GM19463 (cell line): ENCODE results near the gene NCKAP5.
"Not testable (repeated sequence)": the region's sequence is repeated elsewhere in the genome, so short reads cannot be mapped to it uniquely, and the experiment has no call there.

Experiments
- ATAC-seq: cut with Tn5 transposase; IDR thresholded peaks from one replicate; pipeline ENCODE4 v1.9.1; 2021; ENCODE audit warnings: mild to moderate bottlenecking, moderate library complexity; ENCODE audit not compliant: unreplicated experiment

Gene NCKAP5

GRCh38 chr2:133525090-133525489 is 43.2 kb downstream of the NCKAP5 start:
- no peak for ATAC-seq

DNA sequence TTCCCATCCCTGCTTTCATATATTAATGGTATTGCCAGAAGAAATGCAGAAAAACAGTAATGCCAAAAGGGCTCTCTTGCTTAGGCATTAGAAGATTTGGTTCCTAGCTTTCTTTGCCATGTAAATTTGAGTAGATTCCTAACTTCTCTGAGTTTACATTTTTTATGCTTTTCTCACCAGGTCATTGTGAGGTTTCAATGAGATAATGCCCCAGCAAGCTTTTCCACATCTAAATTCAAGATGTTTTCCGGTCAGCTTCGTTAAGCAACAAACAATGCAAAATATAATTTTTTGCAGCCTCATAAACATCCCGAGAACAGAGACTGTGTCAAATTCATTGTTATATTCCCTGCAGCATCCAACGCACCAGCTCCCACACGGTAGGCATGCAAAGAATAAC is 44.9 kb downstream of the NCKAP5 start:
- ATAC-seq: no peak

GRCh38 chr2:133522204-133522603 is 46.1 kb downstream of the NCKAP5 start:
- ATAC-seq: no peak

- ATAC-seq: no peak
Measured at GRCh38 chr2:133521146-133521745, 47.0 kb downstream of the NCKAP5 start.

DNA sequence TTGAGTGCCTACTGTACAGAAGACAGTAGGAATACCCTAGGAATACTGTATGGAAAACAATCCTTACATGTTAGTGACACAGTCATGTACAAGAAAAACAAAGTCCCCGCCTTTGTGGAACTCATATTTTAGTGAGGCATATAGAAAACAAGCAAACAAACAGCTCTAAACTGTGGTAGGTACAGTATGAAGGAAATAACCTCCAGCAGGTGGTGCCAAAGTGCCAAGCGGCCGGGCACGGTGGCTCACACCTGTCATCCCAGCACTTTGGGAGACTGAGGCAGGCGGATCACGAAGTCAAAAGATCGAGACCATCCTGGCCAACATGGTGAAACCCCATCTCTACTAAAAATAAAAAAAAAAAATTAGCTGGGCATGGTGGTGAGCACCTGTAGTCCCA is 48.6 kb downstream of the NCKAP5 start:
- ATAC-seq: not testable (repeated sequence)

- no peak for ATAC-seq
Measured at GRCh38 chr2:133518700-133519344, 49.4 kb downstream of the NCKAP5 start.

GRCh38 chr2:133517876-133518275 is 50.4 kb downstream of the NCKAP5 start:
- ATAC-seq: no peak

DNA sequence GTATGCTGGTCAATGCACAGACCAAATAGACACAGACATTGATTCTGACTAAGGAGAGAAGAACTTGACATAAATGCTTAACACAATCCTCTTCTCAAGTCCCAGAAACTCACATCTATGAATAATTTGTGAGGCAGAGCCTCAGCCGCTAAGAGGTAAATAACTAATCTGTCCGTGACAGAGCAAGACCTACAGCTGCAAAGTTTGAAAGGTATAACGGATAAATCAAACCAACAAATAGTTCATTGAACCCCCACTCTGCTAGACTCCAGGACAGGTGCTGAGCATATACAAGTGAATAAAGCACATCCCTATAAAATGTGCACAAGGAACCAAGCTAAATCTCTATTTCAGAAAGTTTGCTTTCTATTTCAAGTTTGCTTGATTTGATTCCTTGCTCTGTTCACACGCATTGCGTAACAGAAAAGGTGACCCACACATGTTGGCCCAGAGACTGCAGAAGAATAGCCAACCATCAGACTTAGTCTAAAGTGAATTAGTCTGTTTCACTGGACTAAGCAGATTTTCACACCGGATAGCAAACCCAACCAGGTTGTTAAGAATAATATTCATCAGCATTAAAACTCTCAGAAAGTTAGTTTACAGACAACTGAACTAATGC is 51.7 kb downstream of the NCKAP5 start:
- no peak for ATAC-seq

DNA sequence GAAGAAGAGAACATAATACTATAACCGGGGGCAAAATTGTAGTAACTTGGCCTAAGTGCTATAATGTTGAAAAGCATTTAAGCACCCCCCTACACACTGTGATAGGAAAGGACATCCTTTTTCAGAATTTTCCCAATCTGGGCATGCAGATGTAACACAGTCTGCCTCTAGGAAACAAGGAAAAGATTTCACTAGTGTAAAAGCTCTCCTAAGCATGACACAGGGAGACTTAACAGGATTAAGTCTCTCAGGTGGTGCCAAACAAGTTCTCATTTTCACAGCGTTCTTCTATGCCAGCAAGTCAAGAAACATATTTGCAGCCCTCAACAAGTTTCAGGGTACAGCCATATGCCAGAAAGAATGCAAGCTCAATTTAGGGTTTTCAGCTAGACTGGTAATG is 53.0 kb downstream of the NCKAP5 start:
- no peak for ATAC-seq

- ATAC-seq: no peak
Measured at GRCh38 chr2:133513893-133514292, 54.4 kb downstream of the NCKAP5 start.

DNA sequence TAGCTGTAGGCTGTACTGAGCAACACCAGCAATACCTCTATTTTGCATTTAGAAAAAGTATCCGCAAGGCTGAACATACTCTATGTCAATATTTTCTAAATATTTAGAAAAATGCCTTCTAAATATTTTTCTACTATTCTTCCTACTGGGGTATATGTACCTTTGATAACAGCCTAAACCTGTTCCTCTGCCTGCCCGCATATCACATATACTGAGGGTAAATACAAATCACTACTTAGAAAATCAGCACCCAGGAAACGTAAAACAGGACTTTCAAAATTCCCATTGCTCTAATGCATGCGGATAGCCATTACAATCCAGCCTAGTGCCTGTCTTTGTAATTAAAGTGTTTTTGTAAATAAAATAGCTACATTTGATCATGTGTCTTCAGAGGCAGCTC is 56.1 kb downstream of the NCKAP5 start:
- ATAC-seq: no peak

DNA sequence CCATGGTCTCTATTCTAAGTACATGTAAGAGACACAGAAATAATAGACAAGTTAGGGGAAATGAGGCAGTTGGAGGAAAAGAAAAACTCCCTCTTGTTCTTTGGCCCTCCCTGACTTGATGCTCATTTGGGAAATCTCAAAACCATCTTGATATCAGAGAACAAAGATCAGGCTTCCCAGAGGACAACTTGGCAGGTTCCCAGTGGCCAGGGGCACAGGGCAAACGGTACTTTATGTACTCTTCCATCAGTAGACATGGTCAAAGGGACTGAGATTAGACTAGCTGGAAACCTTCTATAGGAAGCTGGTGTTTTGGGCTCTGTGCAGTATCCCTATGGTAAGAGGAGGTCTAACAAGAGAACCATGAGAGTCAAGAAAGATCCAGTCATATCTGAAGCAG is 56.6 kb downstream of the NCKAP5 start:
- ATAC-seq: no peak

DNA sequence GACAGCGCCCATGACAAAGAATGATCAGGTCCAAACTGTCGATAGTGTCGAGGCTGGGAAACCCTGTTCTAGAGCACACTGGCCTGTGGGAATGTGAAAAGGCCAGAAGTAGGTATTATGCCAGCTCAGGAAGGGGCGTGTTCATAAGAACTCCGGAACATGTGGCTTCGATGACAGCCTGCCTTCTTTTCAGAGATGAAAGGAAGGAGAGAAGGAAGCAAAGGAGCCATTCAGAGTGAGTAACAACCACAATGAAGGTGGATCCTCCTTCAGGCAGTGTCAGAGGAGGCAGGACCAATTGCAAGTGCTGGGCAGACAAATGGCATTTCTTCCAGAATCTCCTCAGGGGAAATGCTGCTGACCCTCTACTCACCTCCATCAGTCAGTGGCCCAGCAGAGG is 58.5 kb downstream of the NCKAP5 start:
- ATAC-seq: no peak

DNA sequence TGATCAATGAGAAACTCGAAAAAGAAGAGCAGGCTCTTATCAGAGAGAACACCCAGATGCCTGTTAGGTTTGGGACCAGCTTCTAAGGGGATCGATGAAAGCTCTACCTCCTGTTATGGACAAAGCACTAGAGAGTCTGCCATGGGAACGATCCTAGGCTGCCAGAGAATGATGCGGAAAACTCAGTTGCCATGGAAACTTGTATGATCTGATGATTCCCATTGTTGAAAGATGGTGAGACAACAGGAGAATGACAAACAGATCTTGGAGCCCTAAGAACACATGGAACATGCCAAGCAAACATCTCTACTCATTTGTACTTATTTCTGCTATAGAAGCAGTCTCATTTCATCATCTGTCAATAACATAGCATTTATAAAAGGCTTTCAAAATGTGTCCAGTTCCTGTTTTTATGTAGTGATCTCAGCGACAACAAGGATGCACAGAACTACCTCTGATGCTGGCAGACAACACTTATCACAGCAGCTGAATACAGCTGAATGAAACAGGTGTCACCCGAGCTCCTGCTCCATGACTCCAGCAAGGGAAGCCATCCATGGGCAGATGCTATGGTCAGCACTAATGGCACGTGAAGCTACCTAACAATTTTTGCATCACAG is 59.6 kb downstream of the NCKAP5 start:
- ATAC-seq: no peak

DNA sequence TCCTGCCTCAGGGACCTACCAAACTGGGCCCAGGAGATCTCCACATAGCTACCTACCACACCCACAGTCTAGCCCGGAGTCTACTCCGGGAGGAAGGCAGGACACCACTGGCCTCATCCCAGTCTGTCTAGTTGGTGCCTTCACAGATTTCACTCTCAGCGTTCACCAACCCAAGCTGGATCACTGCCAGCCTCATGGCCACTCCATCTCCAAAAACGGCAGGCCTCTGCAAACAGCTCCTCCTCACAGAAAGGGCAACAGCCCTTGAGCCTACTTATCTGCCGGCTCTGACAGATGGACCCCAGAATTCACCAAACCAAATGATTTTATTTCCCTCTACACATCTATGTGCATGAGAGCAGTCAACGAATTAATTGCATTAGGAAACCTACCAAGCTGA is 61.3 kb downstream of the NCKAP5 start:
- no peak for ATAC-seq

- no peak for ATAC-seq
Measured at GRCh38 chr2:133504566-133505505, 63.4 kb downstream of the NCKAP5 start.

GRCh38 chr2:133503927-133504326 is 64.3 kb downstream of the NCKAP5 start:
- no peak for ATAC-seq

DNA sequence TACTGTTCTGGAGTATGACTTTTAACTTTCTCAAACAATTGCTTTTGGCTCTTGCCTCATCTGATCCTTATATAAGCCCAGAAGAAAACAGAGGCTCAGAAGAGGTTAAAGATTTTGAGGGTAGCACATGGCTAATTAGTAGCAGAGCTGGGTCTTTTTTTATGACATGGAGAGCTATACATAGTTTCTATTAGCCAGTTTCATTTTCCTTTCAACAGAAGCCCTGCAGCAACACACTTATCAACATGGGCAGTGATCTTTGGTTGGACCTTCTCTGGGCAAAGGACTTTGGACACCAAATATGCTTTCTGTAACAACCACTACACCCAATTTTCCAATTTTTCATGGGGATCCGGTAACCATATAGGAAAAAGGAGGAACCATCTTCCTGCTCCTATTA is 64.9 kb downstream of the NCKAP5 start:
- ATAC-seq: peak; percentile 58

GRCh38 chr2:133502678-133503077 is 65.6 kb downstream of the NCKAP5 start:
- no peak for ATAC-seq

GRCh38 chr2:133500917-133501316 is 67.3 kb downstream of the NCKAP5 start:
- ATAC-seq: no peak
